Transverse colon (tissue), 4 donors: ENCODE results near the gene HNRNPA3. TPM values are rescaled to one million over a fixed set of nuclear protein-coding genes. Genes with fewer than 3 reads are reported as not detected.

Experiments used
- DNase-seq: peaks from one replicate; pipeline ENCODE4 v3.0.0-alpha.2; 2019
- H3K27ac ChIP-seq, 4 donors: fragments of 200-600 bp; sonication (generic); 2 replicates each; pipeline ENCODE4 v1.5.1; 2016 to 2018; ENCODE audit warnings: inconsistent platforms in 4 of 4
- H3K27me3 ChIP-seq: fragments of 200-600 bp; sonication (generic); 2 replicates; pipeline ENCODE4 v1.5.1; 2017; ENCODE audit warnings: inconsistent platforms
- H3K36me3 ChIP-seq, 4 donors: fragments of 200-600 bp; sonication (generic); 2 replicates each; pipeline ENCODE4 v1.5.1; 2017 to 2019; ENCODE audit warnings: inconsistent platforms in 4 of 4
- H3K4me1 ChIP-seq, 4 donors: fragments of 200-600 bp; sonication (generic); 2 replicates each; pipeline ENCODE4 v1.5.1; 2017 to 2020; ENCODE audit warnings: inconsistent platforms in 4 of 4
- H3K4me3 ChIP-seq, 4 donors: fragments of 200-600 bp; sonication (generic); 1 replicate in 1 of 4; 2 replicates in 3 of 4; pipeline versions ENCODE4 v1.5.1 to v1.6.1; 2017 to 2019; ENCODE audit warnings: inconsistent platforms in 4 of 4
- H3K9me3 ChIP-seq, 2 donors: fragments of 200-600 bp; sonication (generic); 2 replicates each; pipeline ENCODE4 v1.5.1; 2017 to 2019; ENCODE audit warnings: inconsistent platforms in 2 of 2
- CTCF ChIP-seq, 5 experiments: fragments of 200-600 bp in 3 of 5; fragments of 450-650 bp in 2 of 5; sonication (generic) in 3 of 5; IDR thresholded peaks; 1 replicate in 2 of 5; 2 replicates in 3 of 5; pipeline ENCODE4 v1.5.1; 2016 to 2017; ENCODE audit warnings: antibody characterized with exemption in 5 of 5, inconsistent platforms in 3 of 5, mild to moderate bottlenecking in 2 of 5, moderate library complexity in 1 of 5
- EP300 ChIP-seq: sonication (generic); formaldehyde crosslinking; IDR thresholded peaks from one replicate; pipeline ENCODE4 v1.6.1; 2017; ENCODE audit warnings: antibody characterized with exemption, low read depth
- POLR2A ChIP-seq: fragments of 450-650 bp; IDR thresholded peaks from one replicate; pipeline ENCODE4 v1.6.1; 2016; ENCODE audit warnings: antibody characterized with exemption, mild to moderate bottlenecking, moderate library complexity
- POLR2AphosphoS5 ChIP-seq, 3 donors: sonication (generic); formaldehyde crosslinking; IDR thresholded peaks; one replicate each; pipeline ENCODE4 v1.6.1; 2016; ENCODE audit warnings: antibody characterized with exemption in 3 of 3
- WGBS, 2 donors: methylation state at CpG; one replicate each; pipeline ENCODE4 v1.1.5; 2018; ENCODE audit warnings: low coverage in 1 of 2; 5-methylcytosine and 5-hydroxymethylcytosine counted together
- in situ Hi-C, 4 donors: fragments of 200-750 bp; cut with MboI; loops; one replicate each; pipeline versions ENCODE4 v1.15.0 to v1.15.1; 2017; ENCODE audit warnings: low sequenced_read_pairs in 3 of 4, low pct_ligation_motif_present in 1 of 4, low pct_unique_long_range_greater_than_20kb in 1 of 4
- intact Hi-C: fragments of 100-400 bp; cut with DNase I; formaldehyde crosslinking; loops from one replicate; pipeline ENCODE4 v1.15.1; 2023; ENCODE audit warnings: low total_unique reads
- total RNA-seq, 4 donors: library from RNA; depleted of rRNA; stranded (reverse); fragments of >200 nt; gene quantifications; one replicate each; pipeline ENCODE4 v1.1.0, GENCODE V29; 2016

HNRNPA3 gene
- total RNA-seq, 4 donors from 2014 or later = 40.6 to 83.2 (median 57.4) TPM

DNA sequence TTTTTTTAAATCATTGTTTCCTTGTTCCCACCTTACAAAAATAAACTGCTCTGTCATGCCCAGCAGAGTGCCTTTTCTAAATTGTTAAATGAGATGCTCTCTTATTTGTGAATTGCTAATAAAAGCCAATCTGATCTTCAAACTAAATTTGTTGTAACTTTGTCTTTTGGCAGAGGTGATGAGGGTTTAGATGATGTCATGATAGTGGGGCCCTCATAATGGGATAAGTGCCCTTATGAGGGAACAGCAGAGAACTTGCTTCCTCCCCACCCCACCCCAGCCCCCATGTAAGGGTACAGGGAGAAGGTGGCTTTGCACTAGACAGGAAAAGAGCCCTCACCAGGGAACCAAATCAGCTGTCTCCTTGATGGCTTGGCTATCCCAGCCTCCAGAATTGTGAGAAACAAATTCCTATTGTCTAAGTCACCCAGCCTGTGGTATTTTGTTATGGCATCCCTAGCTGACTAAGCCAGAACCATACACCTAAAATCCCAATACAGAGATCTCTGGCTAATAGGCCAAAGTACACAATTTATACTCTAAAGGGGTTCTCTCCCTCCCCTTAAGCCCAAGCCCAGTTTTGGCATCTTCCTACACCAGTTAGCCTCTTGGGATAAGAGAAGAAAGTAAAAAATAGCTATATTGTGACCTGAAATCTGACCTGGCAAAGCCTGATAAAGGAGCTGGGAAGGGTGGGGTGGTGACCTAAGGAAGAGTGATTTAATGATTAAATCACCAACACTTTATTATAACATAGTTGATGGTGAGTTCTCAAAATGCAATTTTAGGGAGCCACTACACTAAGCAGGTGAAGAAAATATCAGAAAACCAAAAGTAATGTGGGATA is 40.3 kb upstream of the HNRNPA3 start:
- no peak for DNase-seq
- in situ Hi-C loops = loop anchor here (25.0 kb wide), 3 partner anchors 440 to 590 kb away; a partner anchor contains a TSS

GRCh38 chr2:177174486-177174885 is 38.1 kb upstream of the HNRNPA3 start:
- in situ Hi-C loops (loop anchor here (25.0 kb wide), 3 partner anchors 438 to 588 kb away; a partner anchor contains a TSS), intact Hi-C loops (no loop called here)
- DNase-seq = no peak
- TF ChIP-seq CTCF (IDR thresholded peaks at IDR 0.05) = no peak
- no peak for TF ChIP-seq EP300
- no peak for TF ChIP-seq POLR2A
- TF ChIP-seq POLR2AphosphoS5 (IDR thresholded peaks at IDR 0.05) = no peak
- no peaks in the 10 kb centered on the region for H3K36me3 ChIP-seq
- no peaks in the 10 kb centered on the region for H3K27me3 ChIP-seq
- no peak overlapping the region for H3K4me3 ChIP-seq
- no peaks in the 10 kb centered on the region for H3K9me3 ChIP-seq
- no peak overlapping the region for H3K27ac ChIP-seq
- H3K4me1 ChIP-seq = peaks cover 0 to 14% (median 5%) of the 10 kb centered on the region in 4 donors
- 64 to 77% methylated on average over 3 to 4 of the region's 4 CpGs for WGBS, 2 donors

More for the DNA sequence above, 40.3 kb upstream of the HNRNPA3 start:
- no peak for TF ChIP-seq CTCF (IDR thresholded peaks at IDR 0.05)
- no peak for TF ChIP-seq EP300
- TF ChIP-seq POLR2AphosphoS5 (IDR thresholded peaks at IDR 0.05) = no peak
- no peak for TF ChIP-seq POLR2A
- Histone ChIP-seq H3K36me3 (no peaks in the 10 kb centered on the region), H3K4me3 (no peak overlapping the region), H3K4me1 (peaks cover 0 to 14% (median 5%) of the 10 kb centered on the region in 4 donors), H3K27ac (no peak overlapping the region), H3K9me3 (no peaks in the 10 kb centered on the region), H3K27me3 (no peaks in the 10 kb centered on the region)
- intact Hi-C loops = no loop called here

GRCh38 chr2:177175917-177176668 is 36.5 kb upstream of the HNRNPA3 start:
- Histone ChIP-seq H3K36me3 (no peaks in the 10 kb centered on the region), H3K27ac (no peak overlapping the region), H3K4me3 (no peak overlapping the region), H3K9me3 (no peaks in the 10 kb centered on the region), H3K4me1 (peaks cover 0 to 8% (median 4%) of the 10 kb centered on the region in 4 donors), H3K27me3 (no peaks in the 10 kb centered on the region)
- no peak for DNase-seq
- in situ Hi-C loops = no loop called here
- 86 to 87% methylated on average over 7 of the region's 7 CpGs for WGBS, 2 donors
- intact Hi-C loops = no loop called here
- TF ChIP-seq POLR2A = no peak
- TF ChIP-seq POLR2AphosphoS5 (IDR thresholded peaks at IDR 0.05) = no peak
- no peak for TF ChIP-seq CTCF (IDR thresholded peaks at IDR 0.05)
- no peak for TF ChIP-seq EP300

- Histone ChIP-seq H3K36me3 (no peaks in the 10 kb centered on the region), H3K27ac (no peak overlapping the region), H3K4me3 (no peak overlapping the region), H3K27me3 (no peaks in the 10 kb centered on the region), H3K4me1 (no peaks in the 10 kb centered on the region), H3K9me3 (no peaks in the 10 kb centered on the region)
- DNase-seq = no peak
- intact Hi-C loops = no loop called here
- 62 to 64% methylated on average over 1 of the region's 1 CpG for WGBS, 2 donors
- in situ Hi-C loops = no loop called here
- TF ChIP-seq POLR2A (no peak), EP300 (no peak), CTCF (IDR thresholded peaks at IDR 0.05) (no peak), POLR2AphosphoS5 (IDR thresholded peaks at IDR 0.05) (no peak)
Observed at GRCh38 chr2:177178797-177179196, 33.8 kb upstream of the HNRNPA3 start.
